Nephron (organoid): ENCODE results near the gene ARMC12.
"Not testable (repeated sequence)": the region's sequence is repeated elsewhere in the genome, so short reads cannot be mapped to it uniquely, and the experiment has no call there.

Experiments used
- H3K27ac Mint-ChIP-seq, 3 experiments: 2 replicates each; pipeline ENCODE4 v1.8.0; 2020; ENCODE audit warnings: mixed read lengths in 3 of 3, mild to moderate bottlenecking in 2 of 3, moderate library complexity in 1 of 3
- H3K27me3 Mint-ChIP-seq: 2 replicates; pipeline ENCODE4 v1.8.0; 2021; ENCODE audit warnings: low read depth, mild to moderate bottlenecking, moderate library complexity, mixed read lengths
- H3K36me3 Mint-ChIP-seq: 2 replicates; pipeline ENCODE4 v1.8.0; 2020; ENCODE audit warnings: low read depth, mixed read lengths
- H3K4me1 Mint-ChIP-seq: 2 replicates; pipeline ENCODE4 v1.8.0; 2020; ENCODE audit warnings: mixed read lengths
- H3K4me3 Mint-ChIP-seq, 3 experiments: 2 replicates each; pipeline ENCODE4 v1.8.0; 2020; ENCODE audit warnings: mild to moderate bottlenecking in 3 of 3, mixed read lengths in 3 of 3, moderate library complexity in 2 of 3
- H3K9me3 Mint-ChIP-seq: 2 replicates; pipeline ENCODE4 v1.8.0; 2020; ENCODE audit warnings: mixed read lengths
- TF ChIP-seq, protein P1 (sequence below), 3 experiments: fragments of 200-600 bp; sonication (generic); IDR thresholded peaks; one replicate each; pipeline ENCODE4 v1.5.0; 2021; ENCODE audit warnings: antibody characterized with exemption in 3 of 3; ENCODE audit not compliant: unreplicated experiment in 3 of 3

ARMC12 gene, protein sequence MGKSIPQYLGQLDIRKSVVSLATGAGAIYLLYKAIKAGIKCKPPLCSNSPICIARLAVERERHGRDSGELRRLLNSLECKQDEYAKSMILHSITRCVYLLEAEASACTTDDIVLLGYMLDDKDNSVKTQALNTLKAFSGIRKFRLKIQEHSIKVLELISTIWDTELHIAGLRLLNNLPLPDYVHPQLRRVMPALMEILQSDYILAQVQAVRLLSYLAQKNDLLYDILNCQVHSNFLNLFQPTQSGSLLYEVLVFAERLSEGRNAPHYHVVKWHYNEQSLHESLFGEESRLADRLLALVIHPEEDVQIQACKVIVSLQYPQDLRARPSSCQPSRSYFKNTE

DNA sequence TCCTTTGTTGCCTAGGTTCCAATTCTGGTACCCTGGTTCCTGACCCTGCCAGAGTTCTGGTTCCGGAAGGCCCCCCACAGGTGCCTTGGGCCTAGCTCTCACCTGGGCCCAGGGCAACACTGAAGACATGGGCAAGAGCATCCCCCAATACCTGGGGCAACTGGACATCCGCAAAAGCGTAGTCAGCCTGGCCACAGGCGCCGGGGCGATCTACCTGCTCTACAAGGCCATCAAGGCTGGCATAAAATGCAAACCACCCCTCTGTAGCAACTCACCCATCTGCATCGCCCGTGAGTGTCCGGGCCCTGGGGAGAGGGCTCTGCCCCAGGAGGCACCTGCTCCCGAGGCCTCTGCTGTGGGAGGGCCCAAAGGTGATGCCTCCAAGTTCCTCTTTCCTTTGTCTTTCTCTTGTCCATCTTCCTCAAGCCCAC is at the start of gene ARMC12:
Gene ARMC12 (plus strand): TSS at position 51 of the 431 bp plus-strand sequence. CDS start 77 bp downstream, at position 128.
- Mint-ChIP-seq H3K9me3 (no peaks in the 10 kb centered on the region), H3K36me3 (no peaks in the 10 kb centered on the region), H3K27me3 (peaks cover 3% of the 10 kb centered on the region), H3K4me3 (peak within 1 kb of the TSS in 2 of 3 experiments; percentile 47 to 61), H3K4me1 (peaks cover 34% of the 10 kb centered on the region), H3K27ac (peak within 1 kb of the TSS; percentile 81 to 93 (median 86))
- TF ChIP-seq, protein P1, sequence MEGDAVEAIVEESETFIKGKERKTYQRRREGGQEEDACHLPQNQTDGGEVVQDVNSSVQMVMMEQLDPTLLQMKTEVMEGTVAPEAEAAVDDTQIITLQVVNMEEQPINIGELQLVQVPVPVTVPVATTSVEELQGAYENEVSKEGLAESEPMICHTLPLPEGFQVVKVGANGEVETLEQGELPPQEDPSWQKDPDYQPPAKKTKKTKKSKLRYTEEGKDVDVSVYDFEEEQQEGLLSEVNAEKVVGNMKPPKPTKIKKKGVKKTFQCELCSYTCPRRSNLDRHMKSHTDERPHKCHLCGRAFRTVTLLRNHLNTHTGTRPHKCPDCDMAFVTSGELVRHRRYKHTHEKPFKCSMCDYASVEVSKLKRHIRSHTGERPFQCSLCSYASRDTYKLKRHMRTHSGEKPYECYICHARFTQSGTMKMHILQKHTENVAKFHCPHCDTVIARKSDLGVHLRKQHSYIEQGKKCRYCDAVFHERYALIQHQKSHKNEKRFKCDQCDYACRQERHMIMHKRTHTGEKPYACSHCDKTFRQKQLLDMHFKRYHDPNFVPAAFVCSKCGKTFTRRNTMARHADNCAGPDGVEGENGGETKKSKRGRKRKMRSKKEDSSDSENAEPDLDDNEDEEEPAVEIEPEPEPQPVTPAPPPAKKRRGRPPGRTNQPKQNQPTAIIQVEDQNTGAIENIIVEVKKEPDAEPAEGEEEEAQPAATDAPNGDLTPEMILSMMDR (IDR thresholded peaks at IDR 0.05; ENCODE audit: unreplicated experiment in 3 of 3) = no peak

DNA sequence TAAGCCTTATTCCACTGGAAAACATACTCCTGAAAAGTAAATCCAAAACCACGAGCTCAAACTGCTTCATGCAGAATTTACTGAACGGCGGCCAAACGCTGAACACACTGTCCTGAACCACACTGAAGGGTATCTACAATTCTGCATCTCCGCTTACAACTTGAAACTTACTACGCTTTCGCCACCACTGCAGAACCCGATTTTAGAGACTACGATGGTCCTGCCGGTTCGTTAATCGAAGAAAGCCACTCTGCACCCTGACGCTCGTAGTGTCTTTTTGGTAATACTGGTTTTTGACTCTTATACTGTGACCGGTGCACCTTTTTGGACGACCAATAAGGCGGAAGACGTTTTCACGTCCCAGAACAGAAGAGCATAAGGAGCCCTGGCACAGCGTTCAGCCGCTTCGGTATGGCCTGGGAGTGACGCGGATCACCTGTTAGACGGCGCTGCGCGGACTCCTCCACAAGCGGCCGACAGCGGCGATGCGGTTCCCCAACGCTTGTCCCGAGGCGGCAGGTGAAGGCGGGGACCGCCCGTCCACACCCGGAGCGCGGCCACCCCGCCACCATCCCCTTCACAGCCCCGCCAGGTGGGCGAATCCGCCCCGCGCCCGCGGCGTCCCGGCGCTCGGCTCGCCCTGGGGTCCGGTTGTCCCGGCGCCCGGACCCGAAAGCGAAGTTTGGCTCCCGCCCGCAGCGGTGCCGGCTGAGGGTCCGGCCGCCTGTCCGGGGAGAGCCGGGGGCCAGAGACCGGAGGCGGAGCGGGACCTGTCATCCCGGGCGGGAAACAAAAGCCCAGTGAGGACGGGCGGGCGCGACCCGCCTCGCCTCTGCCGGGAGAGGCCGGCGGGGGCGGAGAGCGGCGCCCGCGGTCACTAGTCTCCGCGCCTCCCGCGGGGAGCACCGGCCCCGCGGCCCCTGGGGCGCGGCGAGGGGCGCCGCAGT is 48.9 kb upstream of the ARMC12 start:
- Mint-ChIP-seq H3K27ac (peak overlapping the region; percentile 16 to 73 (median 58)), H3K4me1 (peaks cover 11% of the 10 kb centered on the region), H3K4me3 (peak overlapping the region; percentile 92 to 96 (median 93)), H3K9me3 (no peaks in the 10 kb centered on the region), H3K27me3 (peaks cover 4% of the 10 kb centered on the region), H3K36me3 (no peaks in the 10 kb centered on the region)
- TF ChIP-seq, protein P1 (IDR thresholded peaks at IDR 0.05; ENCODE audit: unreplicated experiment in 3 of 3) = no peak

DNA sequence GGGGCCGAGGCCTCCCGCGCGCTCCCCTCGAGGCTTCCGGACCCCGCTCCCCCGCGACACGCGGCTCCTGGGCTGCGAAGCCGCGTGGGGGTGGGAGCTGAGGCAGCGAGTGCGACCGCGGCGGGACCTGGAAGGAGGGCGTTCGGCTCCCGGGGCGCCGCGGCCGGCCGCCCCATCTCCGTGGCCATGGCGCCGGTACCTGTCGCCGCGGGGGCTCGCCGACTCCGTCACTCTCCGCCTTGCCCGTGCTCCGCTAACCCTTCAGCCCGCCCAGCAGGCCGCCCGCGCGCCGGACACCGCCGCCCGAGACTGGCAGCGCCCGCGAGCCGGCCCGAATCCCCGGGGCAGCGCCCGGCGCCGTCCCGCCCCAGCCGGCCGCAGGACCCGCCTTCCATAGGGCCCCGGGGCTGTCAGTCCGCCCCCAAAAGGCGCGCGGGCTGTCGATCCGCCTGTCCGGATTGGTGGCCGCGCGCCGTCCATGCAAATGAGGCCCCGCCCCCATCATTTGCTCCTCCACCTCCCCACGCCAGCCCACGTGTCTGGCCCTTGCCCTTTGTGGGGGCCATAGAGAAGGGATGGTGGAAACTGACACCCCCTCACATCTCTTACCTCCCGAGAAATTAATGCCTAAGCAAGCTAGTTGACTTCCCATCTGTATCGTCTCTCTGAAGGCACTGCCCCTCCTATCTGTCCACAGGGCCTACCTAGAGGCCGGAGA is 48.1 kb upstream of the ARMC12 start, which contains the start of gene FKBP5:
Gene FKBP5 (minus strand): TSS at position 311 of the 718 bp plus-strand sequence. CDS start 46,091 bp downstream, outside the sequence.
- H3K27ac Mint-ChIP-seq = peak within 1 kb of the TSS; percentile 16 to 73 (median 58)
- peak within 1 kb of the TSS; percentile 92 to 96 (median 93) for H3K4me3 Mint-ChIP-seq
- no peaks in the 10 kb centered on the region for H3K36me3 Mint-ChIP-seq
- H3K4me1 Mint-ChIP-seq = peaks cover 11% of the 10 kb centered on the region
- TF ChIP-seq, protein P1 (IDR thresholded peaks at IDR 0.05; ENCODE audit: unreplicated experiment in 3 of 3) = no peak
- peaks cover 4% of the 10 kb centered on the region for H3K27me3 Mint-ChIP-seq
- H3K9me3 Mint-ChIP-seq = no peaks in the 10 kb centered on the region

DNA sequence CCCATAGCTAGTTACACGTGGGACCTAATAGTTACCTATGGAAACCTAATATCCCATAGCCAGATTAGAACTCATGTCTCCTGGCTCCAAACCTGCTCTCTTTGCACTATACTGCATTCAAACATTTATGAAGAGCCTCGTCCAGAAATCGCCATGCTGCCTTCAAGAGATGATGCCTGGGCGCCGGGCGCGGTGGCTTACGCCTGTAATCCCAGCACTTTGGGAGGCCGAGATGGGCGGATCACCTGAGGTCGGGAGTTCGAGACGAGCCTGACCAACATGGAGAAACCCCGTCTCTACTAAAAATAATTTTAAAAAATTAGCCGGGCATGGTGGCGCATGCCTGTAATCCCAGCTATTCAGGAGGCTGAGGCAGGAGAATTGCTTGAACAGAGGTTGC is 46.8 kb upstream of the ARMC12 start:
- not testable (repeated sequence) for H3K27me3 Mint-ChIP-seq

DNA sequence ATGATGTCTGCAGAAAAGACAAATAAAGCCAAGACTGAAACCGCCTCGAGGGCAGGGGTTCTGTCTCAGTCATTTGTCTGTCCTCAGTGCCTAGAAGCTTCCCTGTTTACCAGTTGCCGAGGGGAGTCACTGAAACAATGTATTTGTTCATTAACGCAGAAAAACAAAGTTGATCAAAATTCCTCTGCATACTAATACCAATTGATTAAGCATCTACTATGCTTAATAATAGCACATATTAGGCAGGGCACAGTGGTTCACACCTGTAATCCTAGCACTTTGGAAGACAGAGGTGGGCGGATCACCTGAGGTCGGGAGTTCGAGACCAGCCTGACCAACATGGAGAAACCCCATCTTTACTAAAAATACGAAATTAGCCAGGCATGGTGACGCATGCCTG is 46.3 kb upstream of the ARMC12 start:
- no peak overlapping the region for H3K27ac Mint-ChIP-seq
- H3K36me3 Mint-ChIP-seq = no peaks in the 10 kb centered on the region
- TF ChIP-seq, protein P1 (IDR thresholded peaks at IDR 0.05; ENCODE audit: unreplicated experiment in 3 of 3) = no peak
- peaks cover 4% of the 10 kb centered on the region for H3K27me3 Mint-ChIP-seq
- peaks cover 11% of the 10 kb centered on the region for H3K4me1 Mint-ChIP-seq
- H3K4me3 Mint-ChIP-seq = no peak overlapping the region
- peaks cover 6% of the 10 kb centered on the region for H3K9me3 Mint-ChIP-seq

More for the DNA sequence above, 46.8 kb upstream of the ARMC12 start:
- not testable (repeated sequence) for H3K36me3 Mint-ChIP-seq, H3K9me3 Mint-ChIP-seq, H3K27ac Mint-ChIP-seq
- Mint-ChIP-seq H3K4me3 (peak overlapping the region; percentile 64 to 74 (median 72)), H3K4me1 (peaks cover 11% of the 10 kb centered on the region)
